GM12878 (cell line): ENCODE measurements around the gene KMT2E. TPM values are rescaled to one million over a fixed set of nuclear protein-coding genes. Genes with fewer than 3 reads are reported as not detected.

ENCODE experiments used
- BMI1 ChIP-seq: fragments of 450-650 bp; IDR thresholded peaks from 2 replicates; pipeline ENCODE4 v1.6.1; 2016; ENCODE audit warnings: mild to moderate bottlenecking, moderate library complexity, borderline replicate concordance
- CBFB ChIP-seq: IDR thresholded peaks from 2 replicates; pipeline ENCODE4 v1.6.1; 2016; ENCODE audit warnings: antibody characterized with exemption, low read depth
- CBX5 ChIP-seq: sonication (generic); IDR thresholded peaks from 2 replicates; pipeline ENCODE4 v1.6.1; 2016; ENCODE audit warnings: low read depth, moderate library complexity, mild to moderate bottlenecking, inconsistent platforms
- CHD2 ChIP-seq: IDR thresholded peaks from 2 replicates; pipeline ENCODE4 v1.6.1; 2011; ENCODE audit warnings: low read depth, low read length, improper control_type of control experiment, borderline replicate concordance
- CREM ChIP-seq: IDR thresholded peaks from 2 replicates; pipeline ENCODE4 v1.6.1; 2014; ENCODE audit warnings: antibody characterized with exemption, low read depth
- EZH2 ChIP-seq: IDR thresholded peaks from 2 replicates; pipeline ENCODE4 v1.6.1; 2012; ENCODE audit warnings: low read depth, mild to moderate bottlenecking, control low read depth, inconsistent platforms, low read length, borderline replicate concordance; ENCODE audit not compliant: control insufficient read depth
- HCFC1 ChIP-seq: fragments of 150-350 bp; IDR thresholded peaks from 2 replicates; pipeline ENCODE4 v1.6.1; 2014; ENCODE audit warnings: low read length
- JUND ChIP-seq: IDR thresholded peaks from 2 replicates; pipeline ENCODE4 v1.6.1; 2012; ENCODE audit warnings: low read depth, mild to moderate bottlenecking, low read length, improper control_type of control experiment, moderate library complexity
- MEF2B ChIP-seq: fragments of 450-650 bp; IDR thresholded peaks from 2 replicates; pipeline ENCODE4 v1.6.1; 2018; ENCODE audit warnings: mild to moderate bottlenecking, moderate library complexity; ENCODE audit not compliant: partially characterized antibody, poor library complexity, severe bottlenecking
- MYC ChIP-seq: IDR thresholded peaks from 2 replicates; pipeline ENCODE4 v1.6.1; 2011; ENCODE audit warnings: mild to moderate bottlenecking, low read length, moderate library complexity, inconsistent platforms; ENCODE audit not compliant: insufficient read depth, insufficient replicate concordance, insufficient read length, severe bottlenecking
- NFIC ChIP-seq: IDR thresholded peaks from 2 replicates; pipeline ENCODE4 v1.6.1; 2012; ENCODE audit warnings: low read depth, mild to moderate bottlenecking, inconsistent platforms, low read length, moderate library complexity
- NR2F1 ChIP-seq: fragments of 450-650 bp; conservative IDR thresholded peaks from 2 replicates; pipeline ENCODE4 v1.6.1; 2017; ENCODE audit warnings: mild to moderate bottlenecking
- PAX5 ChIP-seq: IDR thresholded peaks from 2 replicates; pipeline ENCODE4 v1.6.1; 2011; ENCODE audit warnings: low read depth, low read length, borderline replicate concordance
- POU2F2 ChIP-seq: IDR thresholded peaks from 3 replicates; pipeline ENCODE4 v1.6.1; 2011; ENCODE audit warnings: low read depth, mild to moderate bottlenecking, low read length, borderline replicate concordance
- SIN3A ChIP-seq: IDR thresholded peaks from 2 replicates; pipeline ENCODE4 v1.6.1; 2012; ENCODE audit warnings: low read depth, low read length, improper control_type of control experiment
- SIX5 ChIP-seq: IDR thresholded peaks from 2 replicates; pipeline ENCODE4 v1.6.1; 2011; ENCODE audit warnings: mild to moderate bottlenecking, low read depth, low read length, moderate library complexity; ENCODE audit not compliant: severe bottlenecking
- SMAD5 ChIP-seq: IDR thresholded peaks from 2 replicates; pipeline ENCODE4 v1.6.1; 2016; ENCODE audit warnings: antibody characterized with exemption, low read depth
- SPI1 ChIP-seq: IDR thresholded peaks from 2 replicates; pipeline ENCODE4 v1.6.1; 2011; ENCODE audit warnings: low read depth, mild to moderate bottlenecking, low read length, moderate library complexity, borderline replicate concordance; ENCODE audit not compliant: insufficient read depth
- STAT1 ChIP-seq: fragments of 450-650 bp; conservative IDR thresholded peaks from 2 replicates; pipeline ENCODE4 v1.6.1; 2014; ENCODE audit warnings: antibody characterized with exemption, mild to moderate bottlenecking
- SUZ12 ChIP-seq: fragments of 200-600 bp; sonication (generic); IDR thresholded peaks from one replicate; pipeline ENCODE4 v1.6.1; 2018; ENCODE audit warnings: antibody characterized with exemption, mild to moderate bottlenecking; ENCODE audit not compliant: unreplicated experiment
- TCF3 ChIP-seq: IDR thresholded peaks from 2 replicates; pipeline ENCODE4 v1.6.1; 2012; ENCODE audit warnings: low read depth, mild to moderate bottlenecking, low read length, borderline replicate concordance; ENCODE audit not compliant: insufficient read depth
- WRNIP1 ChIP-seq: IDR thresholded peaks from 2 replicates; pipeline ENCODE4 v1.6.1; 2011; ENCODE audit warnings: low read depth, low read length, improper control_type of control experiment, borderline replicate concordance
- ZNF217 ChIP-seq: fragments of 450-650 bp; IDR thresholded peaks from 2 replicates; pipeline ENCODE4 v1.6.1; 2017; ENCODE audit warnings: antibody characterized with exemption, mild to moderate bottlenecking
- ZNF384 ChIP-seq: IDR thresholded peaks from 2 replicates; pipeline ENCODE4 v1.6.1; 2012; ENCODE audit warnings: low read depth, mild to moderate bottlenecking, low read length, improper control_type of control experiment, borderline replicate concordance
- ZNF687 ChIP-seq: fragments of 450-650 bp; IDR thresholded peaks from 2 replicates; pipeline ENCODE4 v1.6.1; 2017; ENCODE audit warnings: mild to moderate bottlenecking, moderate library complexity
- polyA plus RNA-seq, 11 experiments: library from polyadenylated mRNA; depleted of rRNA in 4 of 11; unstranded in 6 of 11; stranded (reverse) in 5 of 11; fragments of >200 nt; fragmentation: Nextera tagmentation in 4 of 11; fragmentation: Illumina TruSeq in 1 of 11; extraction: Ambion mirVana in 4 of 11; extraction: Trizol in 1 of 11; gene quantifications; 1 replicate in 1 of 11; 2 replicates in 10 of 11; pipeline versions ENCODE4 v1.2.1 to v1.2.3, GENCODE V29; 2011 to 2016; ENCODE audit warnings: inconsistent platforms in 2 of 11, missing spikeins in 2 of 11, low read depth in 1 of 11
- total RNA-seq, 4 experiments: library from RNA; depleted of rRNA in 3 of 4; stranded (reverse); fragments of >200 nt in 3 of 4; fragmentation: Illumina TruSeq in 1 of 4; extraction: Trizol in 1 of 4; gene quantifications; 2 replicates each; pipeline versions ENCODE4 v1.2.1 to v1.2.3, GENCODE V29; 2013 to 2021
- TF ChIP-seq, protein P1 (sequence below): IDR thresholded peaks from 2 replicates; pipeline ENCODE4 v1.6.1; 2011; ENCODE audit warnings: low read depth, mild to moderate bottlenecking, low read length, moderate library complexity, borderline replicate concordance; ENCODE audit errors: extremely low read depth

KMT2E gene
- total and polyA plus RNA-seq, 10 of the 15 experiments (the other 5 are each of a cell fraction or from before 2014, with no cell fraction given) = 13.2 to 68.1 (median 34.1) TPM

DNA sequence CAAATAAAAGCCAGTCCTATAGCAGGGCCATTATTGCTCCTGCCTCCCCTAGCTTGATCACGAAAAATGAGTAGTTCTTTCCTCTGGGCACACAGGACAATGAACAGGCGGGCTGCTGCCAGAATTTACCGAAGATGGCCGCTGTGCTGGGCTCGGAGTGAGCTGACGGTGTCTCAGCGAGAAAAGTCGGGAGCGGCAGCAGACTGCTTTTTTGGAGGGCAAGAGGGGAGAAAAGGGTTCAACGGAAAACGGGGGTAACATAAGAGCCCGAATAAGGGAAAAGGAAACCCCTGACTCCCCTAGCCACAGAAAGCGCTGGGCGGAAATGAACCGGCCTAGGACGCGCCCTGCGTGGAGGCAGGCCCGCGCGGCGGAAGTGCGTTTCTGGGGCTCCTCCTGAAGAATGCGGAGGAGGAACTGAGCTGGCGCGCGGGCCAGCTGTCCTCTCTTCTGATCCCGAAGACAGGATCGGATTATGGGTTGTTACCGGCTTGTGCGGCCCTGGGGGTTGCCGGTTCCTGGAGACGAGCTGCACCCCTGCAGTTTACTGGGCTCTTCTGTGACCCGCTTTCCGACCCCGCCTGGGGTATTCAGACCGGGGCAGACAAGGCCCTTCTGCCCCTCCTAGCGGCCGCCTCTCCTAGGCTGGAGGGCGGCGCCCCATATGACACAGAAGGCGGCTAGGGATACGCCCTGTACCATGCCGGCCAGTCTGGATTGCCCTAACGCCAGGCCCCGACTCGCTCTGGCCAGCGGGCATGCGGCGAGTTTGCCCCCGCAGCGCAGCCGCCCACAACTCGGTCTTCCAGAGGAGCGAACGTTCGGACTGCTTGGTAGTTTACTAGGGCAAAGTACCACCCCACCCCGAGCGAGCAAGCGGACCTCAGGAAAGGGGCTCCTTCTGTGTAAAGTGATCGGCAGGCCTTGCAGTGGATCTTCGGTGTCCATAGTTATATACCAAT is 30.1 kb upstream of the KMT2E start (continued):
- peak; percentile 56 for TF ChIP-seq SMAD5
- TF ChIP-seq CREM = peak; percentile 93
- TF ChIP-seq CHD2 = 0 out of 2 replicates have a peak, but pooled peaks have one; percentile 39
- TF ChIP-seq ZNF687 = peak; percentile 75
- TF ChIP-seq, protein P1, sequence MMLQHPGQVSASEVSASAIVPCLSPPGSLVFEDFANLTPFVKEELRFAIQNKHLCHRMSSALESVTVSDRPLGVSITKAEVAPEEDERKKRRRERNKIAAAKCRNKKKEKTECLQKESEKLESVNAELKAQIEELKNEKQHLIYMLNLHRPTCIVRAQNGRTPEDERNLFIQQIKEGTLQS = no peak; the same call in 1 of the 2 replicates
- TF ChIP-seq JUND = no peak
- no peak; the same call in 1 of the 2 replicates for TF ChIP-seq STAT1
- no peak; the same call in 1 of the 2 replicates for TF ChIP-seq CBFB
- TF ChIP-seq CBX5 = no peak
- peak; percentile 77 for TF ChIP-seq SPI1
- peak; percentile 52; the same call in 1 of the 2 replicates for TF ChIP-seq HCFC1
- TF ChIP-seq NFIC = peak; percentile 29
- peak; percentile 86 for TF ChIP-seq NR2F1
- TF ChIP-seq WRNIP1 = 0 out of 2 replicates have a peak, but pooled peaks have one; percentile 35
- TF ChIP-seq POU2F2 = peak; percentile 79; the same call in 2 of the 3 replicates
- peak; percentile 28; the same call in 1 of the 2 replicates for TF ChIP-seq PAX5
- peak; percentile 10 for TF ChIP-seq SIX5
- no peak for TF ChIP-seq MEF2B
- TF ChIP-seq TCF3 = peak; percentile 76; the same call in 1 of the 2 replicates
- no peak; the same call in 1 of the 2 replicates for TF ChIP-seq SIN3A
- TF ChIP-seq MYC = peak; percentile 16
- no peak for TF ChIP-seq BMI1
- TF ChIP-seq SUZ12 = no peak
- TF ChIP-seq EZH2 = no peak
- 0 out of 2 replicates have a peak, but pooled peaks have one; percentile 1 for TF ChIP-seq ZNF384
- TF ChIP-seq ZNF217 = no peak; the same call in 1 of the 2 replicates
